Measurements from ENCODE around the gene PLAGL1.
A peak's percentile ranks its signal among the peaks of the same experiment; 100 is the strongest.
"Not testable (repeated sequence)": the region's sequence is repeated elsewhere in the genome, so short reads cannot be mapped to it uniquely, and the experiment has no call there.

Gene PLAGL1, protein sequence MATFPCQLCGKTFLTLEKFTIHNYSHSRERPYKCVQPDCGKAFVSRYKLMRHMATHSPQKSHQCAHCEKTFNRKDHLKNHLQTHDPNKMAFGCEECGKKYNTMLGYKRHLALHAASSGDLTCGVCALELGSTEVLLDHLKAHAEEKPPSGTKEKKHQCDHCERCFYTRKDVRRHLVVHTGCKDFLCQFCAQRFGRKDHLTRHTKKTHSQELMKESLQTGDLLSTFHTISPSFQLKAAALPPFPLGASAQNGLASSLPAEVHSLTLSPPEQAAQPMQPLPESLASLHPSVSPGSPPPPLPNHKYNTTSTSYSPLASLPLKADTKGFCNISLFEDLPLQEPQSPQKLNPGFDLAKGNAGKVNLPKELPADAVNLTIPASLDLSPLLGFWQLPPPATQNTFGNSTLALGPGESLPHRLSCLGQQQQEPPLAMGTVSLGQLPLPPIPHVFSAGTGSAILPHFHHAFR
- total RNA-seq: 1.4 to 9.2 reads per million in 2 experiments

- DNase-seq (ENCODE audit: low read depth): no peak
Measured at GRCh38 chr6:144008120-144008811, at the start of gene PLAGL1. Gene PLAGL1 (minus strand): TSS chr6:144008259. CDS start chr6:143948136, 60,123 bp downstream.

GRCh38 chr6:144055121-144055931, 47.3 kb upstream of the PLAGL1 start:
- peak; percentile 11 for DNase-seq (ENCODE audit: low read depth)

GRCh38 chr6:144053601-144054000, 45.5 kb upstream of the PLAGL1 start:
- DNase-seq (ENCODE audit: low read depth): no peak

DNA sequence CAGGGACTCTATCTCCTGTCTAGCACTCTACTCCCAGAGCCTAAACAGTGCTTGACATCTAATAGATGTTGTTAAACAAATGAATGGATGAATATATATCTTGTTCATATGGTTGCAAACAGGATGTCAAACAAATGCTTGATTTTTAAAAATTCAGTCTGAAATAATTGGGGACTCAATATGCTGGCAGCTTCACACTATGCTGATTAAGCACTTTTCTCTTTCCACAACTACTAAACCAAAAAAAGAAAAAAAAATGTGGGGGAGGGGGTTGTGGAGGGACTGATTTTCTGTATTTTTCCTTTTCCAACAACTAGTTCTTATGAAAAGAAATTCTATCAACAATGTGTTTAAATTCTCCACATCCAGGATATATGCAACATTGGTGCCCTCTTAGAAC, 44.4 kb upstream of the PLAGL1 start:
- no peak for DNase-seq (ENCODE audit: low read depth)

- DNase-seq (ENCODE audit: low read depth): no peak
Measured at GRCh38 chr6:144049386-144049785, 41.3 kb upstream of the PLAGL1 start.

GRCh38 chr6:144047688-144048087, 39.6 kb upstream of the PLAGL1 start:
- DNase-seq (ENCODE audit: low read depth): no peak

GRCh38 chr6:144046672-144047071, 38.6 kb upstream of the PLAGL1 start:
- DNase-seq (ENCODE audit: low read depth): peak; percentile 10

DNA sequence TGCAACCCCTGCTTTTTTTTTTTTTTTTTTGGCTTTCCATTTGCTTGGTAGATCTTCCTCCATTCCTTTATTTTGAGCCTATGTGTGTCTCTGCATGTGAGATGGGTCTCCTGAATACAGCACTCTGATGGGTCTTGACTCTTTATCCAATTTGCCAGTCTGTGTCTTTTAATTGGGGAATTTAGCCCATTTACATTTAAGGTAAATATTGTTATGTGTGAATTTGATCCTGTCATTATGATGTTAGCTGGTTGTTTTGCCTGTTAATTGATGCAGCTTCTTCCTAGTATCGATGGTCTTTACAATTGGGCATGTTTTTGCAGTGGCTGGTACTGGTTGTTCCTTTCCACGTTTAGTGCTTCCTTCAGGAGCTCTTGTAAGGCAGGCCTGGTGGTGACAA, 36.9 kb upstream of the PLAGL1 start:
- DNase-seq (ENCODE audit: low read depth): not testable (repeated sequence)

- DNase-seq (ENCODE audit: low read depth): no peak
Measured at GRCh38 chr6:144036835-144037195, 28.8 kb upstream of the PLAGL1 start.

- no peak for DNase-seq (ENCODE audit: low read depth)
Measured at GRCh38 chr6:144036064-144036834, 28.2 kb upstream of the PLAGL1 start.

DNA sequence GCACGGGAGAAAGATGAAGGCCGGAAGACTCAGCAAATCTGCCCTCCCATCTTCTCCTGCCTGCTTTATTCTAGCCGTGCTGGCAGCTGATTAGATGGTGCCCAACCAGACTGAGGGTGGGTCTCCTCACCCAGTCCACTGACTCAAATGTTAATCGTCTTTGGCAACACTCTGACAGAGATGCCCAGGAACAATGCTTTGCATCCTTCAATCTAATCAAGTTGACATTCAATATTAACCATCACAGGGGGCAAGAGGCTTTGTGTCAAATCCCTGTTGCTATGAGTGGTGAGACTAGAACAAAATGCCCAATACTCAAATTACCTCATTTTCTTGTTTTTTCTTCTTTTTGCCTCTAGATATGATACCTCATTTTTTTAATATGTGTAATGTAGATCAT, 27.4 kb upstream of the PLAGL1 start:
- DNase-seq (ENCODE audit: low read depth): no peak

- DNase-seq (ENCODE audit: low read depth): no peak
Measured at GRCh38 chr6:144033816-144034735, 26.0 kb upstream of the PLAGL1 start.

GRCh38 chr6:144029452-144029851, 21.4 kb upstream of the PLAGL1 start:
- no peak for DNase-seq (ENCODE audit: low read depth)

DNA sequence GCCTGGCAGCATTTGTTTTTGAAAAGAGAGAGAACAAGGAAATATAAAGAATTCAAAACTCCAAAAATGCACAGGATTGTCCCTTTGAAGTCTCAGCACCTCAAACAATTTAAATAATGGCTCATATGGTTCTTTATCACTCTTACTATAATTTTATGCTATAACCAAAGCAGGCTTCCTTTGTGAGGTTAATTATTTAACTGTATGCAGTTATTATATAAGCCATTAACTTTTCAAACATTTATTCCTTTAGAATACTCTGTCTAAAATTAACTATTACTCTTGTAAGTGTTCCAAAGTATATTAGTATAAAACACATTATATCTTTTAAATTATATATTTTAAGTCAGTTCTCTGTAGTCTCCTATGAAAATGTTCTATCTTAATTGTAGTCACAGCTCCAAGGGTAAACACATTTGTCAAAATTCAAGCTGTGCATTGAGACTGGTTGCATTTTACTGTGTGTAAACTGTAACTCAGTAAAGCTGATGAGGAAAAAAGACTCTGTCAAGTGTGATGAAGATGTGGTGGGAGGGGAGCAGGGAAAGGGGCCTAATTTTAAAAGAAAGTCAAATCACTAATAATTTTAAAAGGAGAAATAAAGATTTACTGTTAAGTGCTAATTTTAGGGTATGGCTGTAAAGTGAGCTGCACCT, 20.0 kb upstream of the PLAGL1 start:
- DNase-seq (ENCODE audit: low read depth): no peak

- DNase-seq (ENCODE audit: low read depth): no peak
Measured at GRCh38 chr6:144023216-144023615, 15.2 kb upstream of the PLAGL1 start.

- no peak for DNase-seq (ENCODE audit: low read depth)
Measured at GRCh38 chr6:144019929-144020328, 11.9 kb upstream of the PLAGL1 start.

DNA sequence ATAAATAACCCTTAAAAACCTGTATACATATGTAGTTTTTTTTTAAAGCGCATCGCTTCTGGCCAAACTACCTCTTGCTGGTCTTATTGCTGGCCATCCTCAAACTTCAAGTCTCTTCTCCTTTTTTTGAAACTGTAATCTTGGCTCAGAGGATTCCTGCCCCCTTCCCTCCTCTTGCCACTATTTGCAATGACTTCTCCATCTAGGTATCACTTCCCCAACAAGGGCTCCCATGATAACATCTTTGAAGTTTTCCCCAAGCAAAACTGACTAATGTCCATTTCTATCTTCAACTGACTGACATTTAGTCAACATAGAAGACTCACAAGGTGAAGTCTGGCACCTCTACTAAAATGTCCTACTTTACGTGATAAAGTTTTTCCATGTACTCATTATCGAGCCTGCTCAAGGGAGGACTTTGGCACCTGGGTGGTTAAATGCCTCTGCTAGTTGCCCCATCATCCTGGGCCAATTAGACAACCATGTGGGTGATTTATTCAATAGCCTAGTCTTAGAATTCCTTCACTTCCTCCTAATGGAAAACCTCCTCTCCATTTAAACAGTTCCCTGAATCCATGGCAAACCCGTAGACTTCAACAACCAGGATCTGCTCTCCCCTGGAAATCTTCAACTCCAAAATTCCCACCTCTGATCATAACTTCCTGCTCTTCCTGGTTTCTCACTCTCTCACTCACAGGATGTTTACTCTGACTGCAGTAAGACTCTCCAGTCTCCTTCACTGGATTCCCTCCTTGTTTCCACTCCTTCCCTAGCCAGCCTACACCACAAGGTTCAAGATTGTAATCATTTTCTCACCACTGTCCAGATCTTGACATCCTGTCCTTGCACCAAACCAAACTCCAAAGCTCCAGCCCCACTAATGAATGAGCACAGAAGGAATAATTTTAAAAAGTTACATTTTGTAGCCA, 9.4 kb upstream of the PLAGL1 start:
- DNase-seq (ENCODE audit: low read depth): no peak

DNA sequence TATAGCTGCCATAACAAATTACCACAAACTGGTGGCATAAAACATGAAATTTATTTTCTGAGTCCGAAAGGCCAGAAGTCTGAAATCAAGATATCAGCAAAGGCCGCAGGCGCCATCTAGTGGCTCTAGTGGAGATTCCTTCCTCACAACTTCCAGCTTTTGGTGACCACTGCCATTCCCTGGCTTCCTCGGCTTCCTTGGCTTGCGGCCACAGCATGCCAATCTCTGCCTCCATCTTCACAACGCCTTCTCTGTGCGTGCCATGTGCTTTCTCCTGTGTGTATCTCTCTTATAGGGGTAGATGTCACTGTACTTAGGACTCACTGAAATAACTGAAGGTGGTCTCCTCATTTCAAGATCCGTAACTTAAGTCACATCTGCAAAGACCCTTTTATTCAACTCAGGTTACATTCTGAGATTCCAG, 5.4 kb upstream of the PLAGL1 start:
- peak; percentile 44 for DNase-seq (ENCODE audit: low read depth)

- no peak for DNase-seq (ENCODE audit: low read depth)
Measured at GRCh38 chr6:144012534-144012933, 4.5 kb upstream of the PLAGL1 start.

Data from T follicular helper cell (primary cell).